Endodermal cell (in vitro differentiated cells): ENCODE data around the gene RBM20. TPM values are rescaled to one million over a fixed set of nuclear protein-coding genes. Genes with fewer than 3 reads are reported as not detected.

ENCODE experiments used
- DNase-seq: peaks from one replicate; pipeline ENCODE4 v3.0.0-alpha.2; 2017
- H3K27ac ChIP-seq: 2 replicates; pipeline ENCODE4 v1.5.1; 2013; ENCODE audit warnings: mild to moderate bottlenecking, low read depth, low read length, moderate library complexity
- H3K27me3 ChIP-seq: 2 replicates; pipeline ENCODE4 v1.6.1; 2013; ENCODE audit warnings: mild to moderate bottlenecking, low read length, moderate library complexity; ENCODE audit not compliant: insufficient read depth, control insufficient read depth, poor library complexity, severe bottlenecking
- H3K36me3 ChIP-seq: 2 replicates; pipeline ENCODE4 v1.7.0; 2013; ENCODE audit warnings: mild to moderate bottlenecking, low read length, moderate library complexity; ENCODE audit not compliant: control insufficient read depth, insufficient read depth
- H3K4me1 ChIP-seq: one replicate; pipeline ENCODE4 v1.7.0; 2013; ENCODE audit warnings: low read length; ENCODE audit not compliant: control insufficient read depth, insufficient read depth
- H3K4me3 ChIP-seq: 2 replicates; pipeline ENCODE4 v1.5.1; 2013; ENCODE audit warnings: mild to moderate bottlenecking, low read length, moderate library complexity
- H3K9ac ChIP-seq: 2 replicates; pipeline ENCODE4 v1.6.1; 2013; ENCODE audit warnings: mild to moderate bottlenecking, low read length, moderate library complexity; ENCODE audit not compliant: poor library complexity, severe bottlenecking; ENCODE audit errors: extremely low read depth
- H3K9me3 ChIP-seq: 2 replicates; pipeline ENCODE4 v1.6.1; 2013; ENCODE audit warnings: mild to moderate bottlenecking, low read length, moderate library complexity; ENCODE audit not compliant: control insufficient read depth
- H3K27ac Mint-ChIP-seq: 2 replicates; pipeline ENCODE4 v1.8.0; 2020; ENCODE audit warnings: mixed read lengths
- H3K27me3 Mint-ChIP-seq: 2 replicates; pipeline ENCODE4 v1.8.0; 2021; ENCODE audit warnings: mild to moderate bottlenecking, mixed read lengths; ENCODE audit not compliant: insufficient read depth
- H3K36me3 Mint-ChIP-seq: 2 replicates; pipeline ENCODE4 v1.8.0; 2020; ENCODE audit warnings: low read depth, mixed read lengths
- H3K4me1 Mint-ChIP-seq: 2 replicates; pipeline ENCODE4 v1.8.0; 2020; ENCODE audit warnings: mixed read lengths
- H3K4me3 Mint-ChIP-seq: 2 replicates; pipeline ENCODE4 v1.8.0; 2020; ENCODE audit warnings: mild to moderate bottlenecking, moderate library complexity, mixed read lengths
- H3K9me3 Mint-ChIP-seq: 2 replicates; pipeline ENCODE4 v1.8.0; 2020; ENCODE audit warnings: mild to moderate bottlenecking, mixed read lengths
- WGBS, 2 experiments: methylation state at CpG; one replicate each; pipeline versions ENCODE4 v1.1.5 to v1.1.7; 2013; ENCODE audit warnings: missing lambda C conversion rate in 2 of 2, mixed read lengths in 1 of 2; ENCODE audit not compliant: insufficient coverage in 1 of 2, insufficient read length in 1 of 2; 5-methylcytosine and 5-hydroxymethylcytosine counted together
- total RNA-seq, 2 donors: library from RNA; stranded (reverse); fragmentation: NEBNext Ultra II Directional in 1 of 2; extraction: Animal tissue kit (Norgen Biotek cat#: 25700) in 1 of 2; gene quantifications; 2 replicates in 1 of 2; 3 replicates in 1 of 2; pipeline ENCODE4 v1.2.1, GENCODE V29; 2021
- TF ChIP-seq, protein P1 (sequence below): fragments of 200-600 bp; sonication (generic); conservative IDR thresholded peaks from 2 replicates; pipeline ENCODE4 v1.5.0; 2021; ENCODE audit warnings: antibody characterized with exemption, mild to moderate bottlenecking

Gene RBM20
- total RNA-seq, 2 donors from 2014 or later: 6.2 to 7.0 TPM

GRCh38 chr10:110676016-110676415 is 31.9 kb downstream of the RBM20 start:
- Mint-ChIP-seq H3K4me3 (no peak overlapping the region), H3K27me3 (peaks cover 24% of the 10 kb centered on the region), H3K27ac (no peak overlapping the region), H3K4me1 (peaks cover 18% of the 10 kb centered on the region), H3K9me3 (no peaks in the 10 kb centered on the region), H3K36me3 (no peaks in the 10 kb centered on the region)
- H3K27me3 ChIP-seq: peaks cover 18% of the 10 kb centered on the region
- no peak overlapping the region for H3K27ac ChIP-seq
- TF ChIP-seq, protein P1, sequence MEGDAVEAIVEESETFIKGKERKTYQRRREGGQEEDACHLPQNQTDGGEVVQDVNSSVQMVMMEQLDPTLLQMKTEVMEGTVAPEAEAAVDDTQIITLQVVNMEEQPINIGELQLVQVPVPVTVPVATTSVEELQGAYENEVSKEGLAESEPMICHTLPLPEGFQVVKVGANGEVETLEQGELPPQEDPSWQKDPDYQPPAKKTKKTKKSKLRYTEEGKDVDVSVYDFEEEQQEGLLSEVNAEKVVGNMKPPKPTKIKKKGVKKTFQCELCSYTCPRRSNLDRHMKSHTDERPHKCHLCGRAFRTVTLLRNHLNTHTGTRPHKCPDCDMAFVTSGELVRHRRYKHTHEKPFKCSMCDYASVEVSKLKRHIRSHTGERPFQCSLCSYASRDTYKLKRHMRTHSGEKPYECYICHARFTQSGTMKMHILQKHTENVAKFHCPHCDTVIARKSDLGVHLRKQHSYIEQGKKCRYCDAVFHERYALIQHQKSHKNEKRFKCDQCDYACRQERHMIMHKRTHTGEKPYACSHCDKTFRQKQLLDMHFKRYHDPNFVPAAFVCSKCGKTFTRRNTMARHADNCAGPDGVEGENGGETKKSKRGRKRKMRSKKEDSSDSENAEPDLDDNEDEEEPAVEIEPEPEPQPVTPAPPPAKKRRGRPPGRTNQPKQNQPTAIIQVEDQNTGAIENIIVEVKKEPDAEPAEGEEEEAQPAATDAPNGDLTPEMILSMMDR: no peak
- H3K36me3 ChIP-seq: no peaks in the 10 kb centered on the region
- WGBS, 2 experiments: 78 to 83% methylated on average over 6 of the region's 6 CpGs
- no peak overlapping the region for H3K4me3 ChIP-seq
- H3K4me1 ChIP-seq: peaks cover 12% of the 10 kb centered on the region
- no peaks in the 10 kb centered on the region for H3K9me3 ChIP-seq
- DNase-seq: no peak
- H3K9ac ChIP-seq: no peak overlapping the region

DNA sequence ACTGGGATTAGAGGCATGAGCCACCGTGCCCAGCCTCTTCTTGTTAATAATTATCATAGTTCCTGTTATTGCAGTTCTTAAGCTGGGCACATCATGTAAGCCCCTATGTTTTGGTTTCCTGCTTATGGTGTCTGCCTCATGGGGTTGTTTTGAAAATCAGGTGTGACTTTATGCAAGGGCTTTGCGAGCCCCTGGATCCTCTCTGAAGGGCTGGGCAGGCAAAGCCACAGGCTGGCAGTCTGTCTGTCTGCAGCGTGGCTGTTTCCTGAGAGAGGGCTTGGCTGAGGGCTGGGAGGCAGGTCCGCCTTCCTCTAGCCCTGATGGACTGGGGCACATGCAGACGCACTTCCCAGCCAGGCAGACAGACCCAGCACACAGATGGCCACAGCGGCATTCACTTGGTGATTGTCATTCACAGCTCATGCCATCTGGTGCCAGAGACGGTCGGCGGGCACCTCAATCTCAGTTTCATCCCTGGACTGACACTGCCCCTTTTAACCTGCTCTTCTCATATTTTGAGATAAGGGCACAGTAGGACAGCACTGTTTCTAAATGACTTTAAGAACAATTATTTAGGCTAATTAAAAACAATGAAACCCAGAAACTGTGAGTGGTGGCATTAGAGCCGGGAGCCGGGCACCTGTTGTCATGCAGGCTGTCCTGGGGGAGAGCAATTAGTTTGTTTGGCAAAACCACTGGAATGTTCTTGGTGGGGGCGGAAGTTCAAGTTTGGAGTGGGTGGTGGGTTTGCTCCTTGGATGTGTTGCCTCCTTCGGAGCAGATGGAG is 35.5 kb downstream of the RBM20 start:
- H3K9me3 ChIP-seq: no peaks in the 10 kb centered on the region
- peaks cover 29% of the 10 kb centered on the region for H3K4me1 Mint-ChIP-seq

DNA sequence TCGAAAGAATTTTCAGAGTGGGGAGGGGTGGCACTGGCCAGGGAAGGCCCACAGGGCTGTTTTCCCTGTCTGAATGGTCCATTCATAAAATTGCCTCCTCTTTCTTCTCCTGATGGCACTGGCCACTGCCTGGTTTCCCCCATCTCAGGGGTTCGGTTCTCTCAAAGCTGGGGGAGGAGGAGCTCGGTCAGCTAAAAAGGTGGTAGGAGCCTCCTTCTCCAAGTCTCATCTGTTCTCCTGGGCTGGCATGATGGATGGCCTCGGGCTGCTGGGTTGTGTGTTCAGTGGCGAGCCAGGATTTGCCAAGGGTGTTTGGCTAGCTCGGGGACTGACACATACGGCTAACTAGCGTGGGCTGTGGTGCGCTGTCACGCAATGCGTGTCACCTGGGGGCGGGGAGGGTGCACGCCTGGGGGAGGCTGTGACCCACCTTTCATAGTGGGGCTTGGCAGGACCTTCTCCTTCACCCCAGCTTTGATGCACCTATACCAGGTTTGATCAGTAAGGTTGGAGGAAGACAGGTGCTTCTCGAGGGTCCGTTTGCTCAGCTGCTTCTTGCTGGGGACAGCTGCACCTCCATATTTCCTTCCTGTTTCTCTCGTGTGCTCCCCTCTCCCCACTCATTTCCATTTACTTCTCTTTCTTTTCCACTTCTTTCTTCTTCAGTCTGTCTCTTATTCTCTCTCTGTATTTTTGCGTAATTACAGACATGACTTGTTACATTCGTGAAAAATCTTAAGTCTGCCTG is 36.3 kb downstream of the RBM20 start:
- TF ChIP-seq, protein P1: no peak
- Histone ChIP-seq H3K36me3 (no peaks in the 10 kb centered on the region), H3K27me3 (no peaks in the 10 kb centered on the region), H3K4me1 (peaks cover 23% of the 10 kb centered on the region), H3K27ac (no peak overlapping the region), H3K9ac (no peak overlapping the region), H3K4me3 (peak overlapping the region; percentile 51), H3K9me3 (no peaks in the 10 kb centered on the region)
- peaks cover 37% of the 10 kb centered on the region for H3K4me1 Mint-ChIP-seq
- H3K27me3 Mint-ChIP-seq: peaks cover 2% of the 10 kb centered on the region
- 74 to 77% methylated on average over 14 to 18 of the region's 18 CpGs for WGBS, 2 experiments
- peak; percentile 56 for DNase-seq
- H3K4me3 Mint-ChIP-seq: no peak overlapping the region
- no peaks in the 10 kb centered on the region for H3K36me3 Mint-ChIP-seq
- H3K27ac Mint-ChIP-seq: no peak overlapping the region
- no peaks in the 10 kb centered on the region for H3K9me3 Mint-ChIP-seq

More for the DNA sequence above, 35.5 kb downstream of the RBM20 start:
- Histone ChIP-seq H3K4me1 (peaks cover 16% of the 10 kb centered on the region), H3K9ac (no peak overlapping the region), H3K27me3 (peaks cover under 1% of the 10 kb centered on the region), H3K27ac (no peak overlapping the region), H3K4me3 (no peak overlapping the region), H3K36me3 (no peaks in the 10 kb centered on the region)
- peak; percentile 70 for DNase-seq
- no peak overlapping the region for H3K27ac Mint-ChIP-seq
- TF ChIP-seq, protein P1: no peak
- H3K9me3 Mint-ChIP-seq: no peaks in the 10 kb centered on the region
- 87 to 95% methylated on average over 5 to 13 of the region's 13 CpGs for WGBS, 2 experiments
- H3K36me3 Mint-ChIP-seq: no peaks in the 10 kb centered on the region
- H3K4me3 Mint-ChIP-seq: no peak overlapping the region
- H3K27me3 Mint-ChIP-seq: peaks cover 2% of the 10 kb centered on the region
